H1 (cell line): ENCODE results near the gene ZNF77. TPM values are rescaled to one million over a fixed set of nuclear protein-coding genes. Genes with fewer than 3 reads are reported as not detected.
"Not testable (repeated sequence)": the region's sequence is repeated elsewhere in the genome, so short reads cannot be mapped to it uniquely, and the experiment has no call there.

Source experiments
- CTCF ChIA-PET: fragments of 300-600 bp; sonication (Branson Sonifier 250); formaldehyde crosslinking; loops from one replicate; lab custom pipeline; 2021; ENCODE audit not compliant: partially characterized antibody; lab: Charles Lee
- POLR2A ChIA-PET: fragments of 300-600 bp; sonication (Branson Sonifier 250); formaldehyde crosslinking; loops from one replicate; lab custom pipeline; 2021; ENCODE audit warnings: inconsistent platforms; ENCODE audit not compliant: partially characterized antibody; lab: Charles Lee
- DNase-seq, 2 experiments: peaks; one replicate each; pipeline versions ENCODE4 v3.0.0 to v3.0.0-alpha.2; 2010 to 2022; ENCODE audit warnings: low spot score in 2 of 2, low read depth in 1 of 2, mixed read lengths in 1 of 2
- FAIRE-seq: peaks from 2 replicates; lab custom pipeline; 2011; peaks lifted over from hg19 to GRCh38; lab: Jason Lieb, UNC
- H2AFZ ChIP-seq: 2 replicates; pipeline ENCODE4 v1.8.1; 2012; ENCODE audit warnings: low read length, inconsistent platforms
- H2AK5ac ChIP-seq: 2 replicates; pipeline ENCODE4 v1.6.1; 2013; ENCODE audit warnings: low read depth, low read length
- H2BK120ac ChIP-seq: replicated peaks from 2 replicates; pipeline ENCODE3; 2013; ENCODE audit warnings: low read depth, low read length, inconsistent platforms
- H2BK12ac ChIP-seq: 2 replicates; pipeline ENCODE4 v1.6.1; 2013; ENCODE audit warnings: low read depth, low read length
- H2BK15ac ChIP-seq: 2 replicates; pipeline ENCODE4 v1.6.1; 2013; ENCODE audit warnings: low read length
- H2BK20ac ChIP-seq: 2 replicates; pipeline ENCODE4 v1.6.1; 2013; ENCODE audit warnings: low read length
- H2BK5ac ChIP-seq: 2 replicates; pipeline ENCODE4 v1.6.1; 2013; ENCODE audit warnings: low read depth, low read length
- H3K14ac ChIP-seq: 2 replicates; pipeline ENCODE4 v1.6.1; 2013; ENCODE audit warnings: inconsistent platforms; ENCODE audit not compliant: insufficient read length
- H3K18ac ChIP-seq: 2 replicates; pipeline ENCODE4 v1.6.1; 2013; ENCODE audit warnings: low read length; ENCODE audit errors: extremely low read depth
- H3K23ac ChIP-seq: 2 replicates; pipeline ENCODE4 v1.6.1; 2013; ENCODE audit warnings: inconsistent platforms; ENCODE audit not compliant: insufficient read length
- H3K23me2 ChIP-seq: 2 replicates; pipeline ENCODE4 v1.6.1; 2013; ENCODE audit warnings: low read depth, low read length
- H3K27ac ChIP-seq: 2 replicates; pipeline ENCODE4 v1.6.1; 2011; ENCODE audit warnings: low read depth, low read length, inconsistent platforms
- H3K27me3 ChIP-seq, 4 experiments: replicated peaks in 1 of 4; 1 replicate in 1 of 4; 2 replicates in 3 of 4; pipeline versions ENCODE4 v1.6.1 to v1.8.1; 2011 to 2013; ENCODE audit warnings: low read length in 3 of 4, mild to moderate bottlenecking in 3 of 4, inconsistent platforms in 2 of 4, mixed read lengths in 2 of 4, moderate library complexity in 1 of 4; ENCODE audit not compliant: control insufficient read depth in 3 of 4, insufficient read depth in 3 of 4; ENCODE audit errors: extremely low read depth in 1 of 4
- H3K36me3 ChIP-seq, 4 experiments: 2 replicates each; pipeline versions ENCODE4 v1.6.1 to v1.8.1; 2011 to 2013; ENCODE audit warnings: mild to moderate bottlenecking in 4 of 4, low read length in 3 of 4, moderate library complexity in 2 of 4, control low read depth in 1 of 4, inconsistent platforms in 1 of 4; ENCODE audit not compliant: insufficient read depth in 4 of 4, control insufficient read depth in 2 of 4
- H3K4ac ChIP-seq: replicated peaks from 2 replicates; pipeline ENCODE3; 2013; ENCODE audit warnings: low read length, low read depth, mixed read lengths, inconsistent platforms; ENCODE audit not compliant: insufficient read length
- H3K4me1 ChIP-seq, 4 experiments: replicated peaks in 1 of 4; 1 replicate in 1 of 4; 2 replicates in 3 of 4; pipeline versions ENCODE4 v1.6.1 to v1.8.1; 2011 to 2013; ENCODE audit warnings: low read length in 3 of 4, inconsistent platforms in 2 of 4, mixed read lengths in 1 of 4; ENCODE audit not compliant: insufficient read depth in 4 of 4, control insufficient read depth in 3 of 4
- H3K4me2 ChIP-seq, 2 experiments: 2 replicates each; pipeline versions ENCODE4 v1.6.1 to v1.8.1; 2011 to 2013; ENCODE audit warnings: low read depth in 2 of 2, low read length in 2 of 2, control low read depth in 1 of 2, inconsistent platforms in 1 of 2, mild to moderate bottlenecking in 1 of 2; ENCODE audit not compliant: insufficient read depth in 1 of 2
- H3K4me3 ChIP-seq, 4 experiments: fragments of 200-600, 300-600 bp in 1 of 4; sonication (generic), shearing (Covaris generic), sonication (Bioruptor Twin) in 1 of 4; 2 replicates each; pipeline versions ENCODE4 v1.5.1 to v1.8.1; 2011 to 2016; ENCODE audit warnings: low read length in 4 of 4, low read depth in 3 of 4, control low read depth in 2 of 4, inconsistent platforms in 2 of 4, mild to moderate bottlenecking in 2 of 4, mixed read lengths in 1 of 4, moderate library complexity in 1 of 4; ENCODE audit not compliant: insufficient read depth in 2 of 4; ENCODE audit errors: extremely low read depth in 1 of 4
- H3K56ac ChIP-seq: replicated peaks from 2 replicates; pipeline ENCODE3; 2013; ENCODE audit warnings: low read depth, mild to moderate bottlenecking, mixed read lengths, low read length, inconsistent platforms; ENCODE audit not compliant: insufficient read length
- H3K79me1 ChIP-seq: 2 replicates; pipeline ENCODE4 v1.6.1; 2013; ENCODE audit warnings: low read depth, low read length, control low read depth
- H3K79me2 ChIP-seq, 2 experiments: 2 replicates each; pipeline versions ENCODE4 v1.6.1 to v1.8.1; 2012 to 2013; ENCODE audit warnings: low read length in 2 of 2, mild to moderate bottlenecking in 2 of 2, inconsistent platforms in 1 of 2; ENCODE audit not compliant: insufficient read depth in 2 of 2, control insufficient read depth in 1 of 2
- H3K9ac ChIP-seq, 4 experiments: replicated peaks in 1 of 4; 1 replicate in 1 of 4; 2 replicates in 3 of 4; pipeline versions ENCODE4 v1.6.1 to v1.8.1; 2011 to 2013; ENCODE audit warnings: low read depth in 3 of 4, low read length in 3 of 4, control low read depth in 2 of 4, mild to moderate bottlenecking in 2 of 4, moderate library complexity in 2 of 4, inconsistent platforms in 1 of 4; ENCODE audit errors: extremely low read depth in 1 of 4
- H3K9me3 ChIP-seq, 2 experiments: 2 replicates each; pipeline versions ENCODE4 v1.6.1 to v1.8.1; 2012 to 2013; ENCODE audit warnings: mild to moderate bottlenecking in 2 of 2, moderate library complexity in 2 of 2, control low read depth in 1 of 2, inconsistent platforms in 1 of 2, low read depth in 1 of 2, low read length in 1 of 2, mixed read lengths in 1 of 2; ENCODE audit not compliant: insufficient read depth in 2 of 2
- H4K20me1 ChIP-seq, 2 experiments: replicated peaks in 1 of 2; 2 replicates each; pipeline versions ENCODE3 to v1.8.1; 2011 to 2013; ENCODE audit warnings: inconsistent platforms in 2 of 2, low read length in 2 of 2, mild to moderate bottlenecking in 1 of 2; ENCODE audit not compliant: insufficient read depth in 2 of 2, control insufficient read depth in 1 of 2
- H4K5ac ChIP-seq: 2 replicates; pipeline ENCODE4 v1.6.1; 2013; ENCODE audit warnings: low read length, low read depth, mixed read lengths, inconsistent platforms; ENCODE audit not compliant: insufficient read length
- H4K8ac ChIP-seq: 2 replicates; pipeline ENCODE4 v1.8.0; 2013; ENCODE audit warnings: mild to moderate bottlenecking, moderate library complexity, low read length, inconsistent platforms; ENCODE audit not compliant: insufficient read depth; ENCODE audit errors: extremely low read depth
- H4K91ac ChIP-seq: replicated peaks from 2 replicates; pipeline ENCODE3; 2013; ENCODE audit warnings: low read length, mixed read lengths, inconsistent platforms; ENCODE audit not compliant: insufficient read length
- WGBS, 2 experiments: shearing (Covaris generic) in 1 of 2; methylation state at CpG; one replicate each; pipeline versions ENCODE4 v1.1.6 to v1.1.7; 2013 to 2015; ENCODE audit warnings: low lambda C conversion rate in 2 of 2, mixed read lengths in 2 of 2, inconsistent platforms in 1 of 2, low coverage in 1 of 2, missing lambda C conversion rate in 1 of 2; ENCODE audit not compliant: insufficient replicate concordance in 2 of 2, insufficient coverage in 1 of 2, insufficient read length in 1 of 2; ENCODE audit errors: extremely low coverage in 1 of 2, missing lambda C conversion rate in 1 of 2; 5-methylcytosine and 5-hydroxymethylcytosine counted together
- polyA plus RNA-seq, 7 experiments: library from polyadenylated mRNA; depleted of rRNA in 3 of 7; stranded (reverse) in 5 of 7; unstranded in 2 of 7; fragments of >200 nt in 5 of 7; fragments of 200-250 nt in 2 of 7; gene quantifications; 1 replicate in 5 of 7; 2 replicates in 1 of 7; 4 replicates in 1 of 7; pipeline versions ENCODE4 v1.2.1 to v1.2.3, GENCODE V29; 2011 to 2013; ENCODE audit warnings: missing spikeins in 2 of 7, mixed read lengths in 2 of 7
- total RNA-seq: library from RNA; stranded (reverse); fragmentation: NEBNext Ultra II Directional; extraction: Animal tissue kit (Norgen Biotek cat#: 25700); gene quantifications from 2 replicates; pipeline ENCODE4 v1.2.1, GENCODE V29; 2021

Gene ZNF77
- total and polyA plus RNA-seq, 2 of the 8 experiments (the other 6 are each of a cell fraction or from before 2014, with no cell fraction given): 2.9 to 4.7 TPM

- not testable (repeated sequence) for H3K79me2 ChIP-seq, H3K4me3 ChIP-seq, H2AFZ ChIP-seq, H3K4ac ChIP-seq, H4K20me1 ChIP-seq, H4K5ac ChIP-seq, H2BK20ac ChIP-seq, H3K4me1 ChIP-seq, H4K91ac ChIP-seq, H3K79me1 ChIP-seq, H3K4me2 ChIP-seq, H2BK5ac ChIP-seq, H4K8ac ChIP-seq, H3K27me3 ChIP-seq, H3K23me2 ChIP-seq, H3K23ac ChIP-seq, DNase-seq, H2BK120ac ChIP-seq, H3K18ac ChIP-seq, H3K9ac ChIP-seq, H3K27ac ChIP-seq, H3K14ac ChIP-seq, H2AK5ac ChIP-seq, H2BK12ac ChIP-seq, H2BK15ac ChIP-seq, H3K56ac ChIP-seq, FAIRE-seq
- Histone ChIP-seq H3K9me3 (peaks cover 45 to 52% of the 10 kb centered on the region in 2 experiments), H3K36me3 (peaks cover 6 to 60% (median 32%) of the 10 kb centered on the region in 4 experiments; a peak in 7 of 8 replicates)
- WGBS, 2 experiments: 98% methylated on average over 4 of the region's 4 CpGs; no CpG with 5 or more reads in 1 of the 2 experiments
- CTCF ChIA-PET: interaction anchor here (0.8 to 1.7 kb wide), 2 partner anchors 12 to 49 kb away, joined by 3 to 4 read pairs; no protein-coding TSS in a partner anchor
- POLR2A ChIA-PET: interaction anchor here (0.7 kb wide), 1 partner anchor 17 kb away, joined by 3 read pairs; no protein-coding TSS in a partner anchor
These were observed 8.9 kb downstream of the ZNF77 start for GRCh38 chr19:2935863-2936262.
